Mucosa of rectum (tissue), 2 donors: ENCODE measurements around the gene NPL.

Source experiments
- H3K27ac ChIP-seq, 2 donors: one replicate each; pipeline ENCODE4 v1.7.0; 2013; ENCODE audit warnings: inconsistent platforms in 2 of 2, low read depth in 2 of 2, low read length in 2 of 2
- H3K27me3 ChIP-seq, 2 donors: one replicate each; pipeline ENCODE4 v1.7.0; 2013; ENCODE audit warnings: low read length in 2 of 2; ENCODE audit not compliant: control insufficient read depth in 2 of 2, insufficient read depth in 2 of 2
- H3K36me3 ChIP-seq, 2 donors: one replicate each; pipeline ENCODE4 v1.7.0; 2013; ENCODE audit warnings: low read length in 2 of 2; ENCODE audit not compliant: control insufficient read depth in 2 of 2, insufficient read depth in 2 of 2
- H3K4me1 ChIP-seq, 2 donors: one replicate each; pipeline ENCODE4 v1.7.0; 2013; ENCODE audit warnings: low read length in 2 of 2, mild to moderate bottlenecking in 1 of 2; ENCODE audit not compliant: control insufficient read depth in 2 of 2, insufficient read depth in 2 of 2
- H3K4me3 ChIP-seq, 2 donors: one replicate each; pipeline ENCODE4 v1.7.0; 2013; ENCODE audit warnings: low read length in 2 of 2
- H3K9ac ChIP-seq, 2 donors: one replicate each; pipeline ENCODE4 v1.7.0; 2013; ENCODE audit warnings: low read length in 2 of 2, low read depth in 1 of 2, mild to moderate bottlenecking in 1 of 2
- H3K9me3 ChIP-seq, 2 donors: one replicate each; pipeline ENCODE4 v1.7.0; 2013; ENCODE audit warnings: low read length in 2 of 2; ENCODE audit not compliant: control insufficient read depth in 2 of 2
- donor health status: healthy.
- donor health status: Normal muscosa, but diverticular disease.

The NPL gene

DNA sequence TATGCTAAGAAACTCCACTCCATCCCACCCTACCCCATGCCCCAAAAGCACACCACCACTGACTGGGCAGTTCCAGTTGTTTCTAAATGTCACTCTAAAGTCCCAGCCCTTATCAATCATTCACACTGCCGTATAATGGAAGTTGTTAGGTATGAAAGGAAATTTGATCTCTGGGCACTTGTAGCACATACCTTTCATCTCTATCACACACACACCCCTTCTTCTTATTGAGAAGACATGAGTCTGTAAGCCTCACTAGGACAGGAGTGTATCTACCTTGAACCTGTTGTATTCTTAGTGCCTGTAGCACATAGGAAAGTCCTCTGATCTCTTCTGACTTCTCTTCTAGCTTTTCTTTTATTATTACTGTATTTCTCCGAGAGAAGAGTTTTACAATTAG, 27.3 kb downstream of the NPL start:
- Histone ChIP-seq H3K9me3 (no peaks in the 10 kb centered on the region), H3K4me3 (no peak overlapping the region), H3K36me3 (peaks cover 0 to 2% of the 10 kb centered on the region in 2 donors)

GRCh38 chr1:182817802-182818201, 28.2 kb downstream of the NPL start:
- no peak overlapping the region for H3K4me3 ChIP-seq
- peaks cover 0 to 2% of the 10 kb centered on the region in 2 donors for H3K36me3 ChIP-seq
- no peaks in the 10 kb centered on the region for H3K9me3 ChIP-seq
- no peak overlapping the region for H3K9ac ChIP-seq
- no peaks in the 10 kb centered on the region for H3K4me1 ChIP-seq
- no peak overlapping the region for H3K27ac ChIP-seq
- H3K27me3 ChIP-seq: no peaks in the 10 kb centered on the region

More for the DNA sequence above, 27.3 kb downstream of the NPL start:
- H3K27ac ChIP-seq: no peak overlapping the region
- no peaks in the 10 kb centered on the region for H3K4me1 ChIP-seq
- no peaks in the 10 kb centered on the region for H3K27me3 ChIP-seq
- no peak overlapping the region for H3K9ac ChIP-seq

DNA sequence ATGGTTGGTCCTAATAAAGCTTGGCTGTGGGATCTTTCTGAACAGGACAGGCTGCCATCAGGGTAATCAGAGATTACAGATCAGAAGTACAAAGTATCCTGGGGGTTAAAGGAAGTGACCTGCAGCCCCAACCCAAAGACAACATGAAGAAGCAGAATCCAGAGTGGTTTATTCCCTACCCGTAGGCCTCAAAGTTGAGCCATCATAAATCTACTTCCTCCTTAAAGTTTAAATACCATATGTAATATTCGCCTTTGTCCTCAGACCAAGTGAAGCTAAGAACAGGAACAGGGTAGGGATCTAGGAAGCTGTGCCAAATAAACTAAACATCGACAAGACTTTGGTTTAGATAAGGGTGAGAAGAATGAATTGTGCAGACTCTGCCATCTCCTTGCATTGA, 33.6 kb downstream of the NPL start:
- H3K27ac ChIP-seq: no peak overlapping the region
- H3K4me3 ChIP-seq: no peak overlapping the region
- H3K9me3 ChIP-seq: no peaks in the 10 kb centered on the region
- H3K9ac ChIP-seq: no peak overlapping the region
- H3K36me3 ChIP-seq: no peaks in the 10 kb centered on the region
- no peaks in the 10 kb centered on the region for H3K27me3 ChIP-seq
- H3K4me1 ChIP-seq: no peaks in the 10 kb centered on the region

GRCh38 chr1:182826892-182827291, 37.3 kb downstream of the NPL start:
- no peaks in the 10 kb centered on the region for H3K4me1 ChIP-seq

GRCh38 chr1:182829285-182829932, 39.8 kb downstream of the NPL start:
- Histone ChIP-seq H3K4me1 (no peaks in the 10 kb centered on the region), H3K4me3 (no peak overlapping the region), H3K27me3 (no peaks in the 10 kb centered on the region), H3K9me3 (no peaks in the 10 kb centered on the region), H3K27ac (no peak overlapping the region), H3K36me3 (no peaks in the 10 kb centered on the region), H3K9ac (no peak overlapping the region)

More at GRCh38 chr1:182826892-182827291, 37.3 kb downstream of the NPL start:
- Histone ChIP-seq H3K27me3 (no peaks in the 10 kb centered on the region), H3K4me3 (no peak overlapping the region), H3K27ac (no peak overlapping the region), H3K9me3 (no peaks in the 10 kb centered on the region), H3K36me3 (no peaks in the 10 kb centered on the region), H3K9ac (no peak overlapping the region)

DNA sequence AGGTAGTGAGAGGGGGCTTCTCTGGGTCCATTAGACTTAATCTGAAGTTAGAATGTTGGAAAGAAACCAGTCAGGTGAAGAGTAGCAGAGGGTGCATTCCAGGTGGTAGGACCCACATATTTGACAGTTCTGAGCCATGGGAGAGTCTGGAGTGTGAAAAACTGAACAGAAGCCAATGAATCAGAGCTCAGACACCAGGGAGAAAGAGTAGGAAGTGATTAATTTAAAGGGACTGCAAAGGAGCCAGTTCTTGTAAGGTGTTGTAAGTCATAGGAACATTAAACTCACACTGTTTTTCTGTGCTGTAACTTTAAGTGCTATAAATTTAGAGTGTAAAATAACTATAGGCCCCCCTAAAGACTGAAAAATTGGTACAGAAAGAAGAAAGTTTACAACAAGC, 43.7 kb downstream of the NPL start:
- Histone ChIP-seq H3K9me3 (no peaks in the 10 kb centered on the region), H3K27ac (no peak overlapping the region), H3K36me3 (no peaks in the 10 kb centered on the region), H3K4me3 (no peak overlapping the region), H3K4me1 (no peaks in the 10 kb centered on the region), H3K9ac (no peak overlapping the region), H3K27me3 (no peaks in the 10 kb centered on the region)

DNA sequence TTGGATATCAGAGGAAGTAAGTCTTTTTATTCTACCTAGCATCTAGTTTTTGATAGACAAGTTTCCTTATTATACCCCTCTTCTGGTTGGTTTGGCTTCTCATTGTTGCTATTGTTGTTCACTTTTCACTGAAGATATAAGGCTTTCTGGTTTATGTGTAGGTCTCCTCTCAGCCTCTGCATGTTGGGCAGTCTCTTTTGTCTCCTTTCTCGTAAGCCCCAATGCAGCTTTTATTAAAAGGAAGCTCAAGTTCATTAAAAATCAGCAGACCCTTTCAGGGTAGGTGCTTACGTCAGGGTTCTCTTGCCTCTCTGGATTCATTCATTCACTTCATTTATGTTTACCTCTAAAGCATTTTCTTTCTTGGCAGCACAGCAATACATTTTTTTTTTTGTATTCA, 44.8 kb downstream of the NPL start:
- H3K27ac ChIP-seq: no peak overlapping the region

GRCh38 chr1:182835806-182836205, 46.2 kb downstream of the NPL start:
- H3K9ac ChIP-seq: no peak overlapping the region
- H3K4me1 ChIP-seq: peaks cover 3 to 9% of the 10 kb centered on the region in 2 donors
- no peak overlapping the region for H3K4me3 ChIP-seq
- H3K27ac ChIP-seq: no peak overlapping the region
- no peaks in the 10 kb centered on the region for H3K36me3 ChIP-seq
- no peaks in the 10 kb centered on the region for H3K9me3 ChIP-seq
- H3K27me3 ChIP-seq: no peaks in the 10 kb centered on the region

More for the DNA sequence above, 44.8 kb downstream of the NPL start:
- H3K36me3 ChIP-seq: no peaks in the 10 kb centered on the region
- no peaks in the 10 kb centered on the region for H3K27me3 ChIP-seq
- H3K4me3 ChIP-seq: no peak overlapping the region
- no peak overlapping the region for H3K9ac ChIP-seq
- H3K4me1 ChIP-seq: peaks cover 0 to 4% of the 10 kb centered on the region in 2 donors
- H3K9me3 ChIP-seq: no peaks in the 10 kb centered on the region

DNA sequence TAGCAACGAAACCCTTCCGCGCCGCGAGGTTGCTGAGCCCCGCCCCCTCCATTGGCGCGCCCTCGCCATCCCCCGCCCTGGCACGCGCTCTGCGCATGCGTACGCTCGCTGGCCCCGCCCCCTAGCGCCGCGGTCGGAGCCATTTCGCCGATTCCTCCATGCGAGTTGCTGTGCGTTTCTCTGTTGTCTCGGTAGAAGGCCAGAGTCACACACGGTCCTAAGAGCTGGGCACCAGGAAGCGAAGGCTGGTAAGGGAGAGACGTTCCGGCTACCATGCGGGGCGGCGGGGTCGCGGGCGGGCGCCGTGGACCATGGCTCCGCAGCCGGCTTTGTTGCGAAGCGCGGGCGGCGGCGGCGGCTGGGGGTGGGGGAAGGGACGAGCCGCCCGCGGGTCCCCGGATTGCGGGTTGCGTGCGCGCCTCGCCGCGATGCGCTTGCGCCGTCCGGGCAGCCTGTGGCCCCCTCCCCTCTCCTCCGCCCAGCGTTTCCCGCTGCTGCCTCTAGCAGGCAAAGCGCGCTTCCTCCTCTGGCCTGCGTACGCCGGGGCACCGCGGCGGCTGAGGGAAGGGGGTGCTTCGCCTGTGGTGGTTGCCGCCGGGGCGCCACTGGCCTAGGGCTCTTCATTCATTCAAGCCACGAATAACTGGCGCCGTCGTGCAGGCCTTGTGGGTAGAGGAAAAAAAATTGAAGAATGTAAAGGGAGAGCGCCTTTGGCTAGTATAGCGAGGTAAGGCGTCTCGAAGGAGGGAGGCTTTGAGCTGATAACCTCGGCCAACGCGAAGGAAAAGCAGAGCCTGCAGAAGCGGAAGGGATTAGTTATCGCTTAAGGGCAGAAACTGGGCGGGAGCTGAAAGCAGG, 49.9 kb downstream of the NPL start, which contains the start of gene DHX9:
TSS of gene DHX9 (plus strand) at position 139 of the 858 bp plus-strand sequence. CDS start 3,220 bp downstream, outside the sequence.
- H3K4me1 ChIP-seq: peaks cover 11 to 19% of the 10 kb centered on the region in 2 donors
- H3K27me3 ChIP-seq: no peaks in the 10 kb centered on the region
- H3K4me3 ChIP-seq: peak within 1 kb of the TSS; percentile 75 to 94
- H3K27ac ChIP-seq: peak within 1 kb of the TSS; percentile 96 to 97
- peak within 1 kb of the TSS; percentile 54 to 82 for H3K9ac ChIP-seq
- H3K9me3 ChIP-seq: no peaks in the 10 kb centered on the region
- peaks cover 4 to 5% of the 10 kb centered on the region in 2 donors for H3K36me3 ChIP-seq

GRCh38 chr1:182841368-182841988, 51.9 kb downstream of the NPL start:
- Histone ChIP-seq H3K9ac (no peak overlapping the region), H3K4me3 (no peak overlapping the region), H3K9me3 (no peaks in the 10 kb centered on the region), H3K27me3 (no peaks in the 10 kb centered on the region), H3K36me3 (peaks cover 16 to 20% of the 10 kb centered on the region in 2 donors), H3K4me1 (peaks cover 11 to 19% of the 10 kb centered on the region in 2 donors), H3K27ac (no peak overlapping the region)
